Esophagus muscularis mucosa (tissue), 4 donors: ENCODE data around the gene CLDN24.

Experiments used
- EP300 ChIP-seq: sonication (generic); formaldehyde crosslinking; IDR thresholded peaks from one replicate; pipeline ENCODE4 v1.6.1; 2017; ENCODE audit warnings: antibody characterized with exemption
- POLR2A ChIP-seq: fragments of 450-650 bp; IDR thresholded peaks from one replicate; pipeline ENCODE4 v1.6.1; 2017; ENCODE audit warnings: antibody characterized with exemption, moderate library complexity, mild to moderate bottlenecking, low read depth
- POLR2AphosphoS5 ChIP-seq, 2 donors: sonication (generic); formaldehyde crosslinking; IDR thresholded peaks; one replicate each; pipeline ENCODE4 v1.6.1; 2017; ENCODE audit warnings: antibody characterized with exemption in 2 of 2
- TF ChIP-seq, protein P1 (sequence below), 3 experiments: fragments of 200-600 bp in 2 of 3; fragments of 450-650 bp in 1 of 3; sonication (generic) in 2 of 3; IDR thresholded peaks; one replicate each; pipeline ENCODE4 v1.5.1; 2017 to 2019; ENCODE audit warnings: antibody characterized with exemption in 3 of 3, mild to moderate bottlenecking in 2 of 3, moderate library complexity in 1 of 3

DNA sequence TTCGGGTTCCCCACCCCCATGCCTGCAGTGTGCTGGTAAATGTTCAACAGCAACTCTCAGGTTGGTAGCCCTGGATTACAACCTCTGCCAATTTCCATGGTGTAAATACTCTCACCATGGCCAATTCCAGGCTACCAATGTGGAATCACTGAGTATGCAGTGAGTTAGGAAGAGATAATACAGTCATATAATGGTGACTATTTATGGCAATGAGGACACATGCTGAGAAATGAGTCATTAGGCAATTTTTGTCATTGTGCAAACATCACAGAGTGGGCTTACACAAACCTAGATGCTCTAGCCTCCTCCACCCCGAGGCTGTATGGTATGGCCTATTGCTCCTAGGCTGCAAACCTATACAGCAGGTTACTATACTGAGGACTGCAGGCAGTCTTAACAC, 4.6 kb upstream of the CLDN24 start:
- TF ChIP-seq, protein P1, sequence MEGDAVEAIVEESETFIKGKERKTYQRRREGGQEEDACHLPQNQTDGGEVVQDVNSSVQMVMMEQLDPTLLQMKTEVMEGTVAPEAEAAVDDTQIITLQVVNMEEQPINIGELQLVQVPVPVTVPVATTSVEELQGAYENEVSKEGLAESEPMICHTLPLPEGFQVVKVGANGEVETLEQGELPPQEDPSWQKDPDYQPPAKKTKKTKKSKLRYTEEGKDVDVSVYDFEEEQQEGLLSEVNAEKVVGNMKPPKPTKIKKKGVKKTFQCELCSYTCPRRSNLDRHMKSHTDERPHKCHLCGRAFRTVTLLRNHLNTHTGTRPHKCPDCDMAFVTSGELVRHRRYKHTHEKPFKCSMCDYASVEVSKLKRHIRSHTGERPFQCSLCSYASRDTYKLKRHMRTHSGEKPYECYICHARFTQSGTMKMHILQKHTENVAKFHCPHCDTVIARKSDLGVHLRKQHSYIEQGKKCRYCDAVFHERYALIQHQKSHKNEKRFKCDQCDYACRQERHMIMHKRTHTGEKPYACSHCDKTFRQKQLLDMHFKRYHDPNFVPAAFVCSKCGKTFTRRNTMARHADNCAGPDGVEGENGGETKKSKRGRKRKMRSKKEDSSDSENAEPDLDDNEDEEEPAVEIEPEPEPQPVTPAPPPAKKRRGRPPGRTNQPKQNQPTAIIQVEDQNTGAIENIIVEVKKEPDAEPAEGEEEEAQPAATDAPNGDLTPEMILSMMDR (IDR thresholded peaks at IDR 0.05), result no peak
- TF ChIP-seq POLR2A (no peak), EP300 (no peak), POLR2AphosphoS5 (IDR thresholded peaks at IDR 0.05) (no peak)
